ENCODE data around the gene TNNI2. TPM values are rescaled to one million over a fixed set of nuclear protein-coding genes. Genes with fewer than 3 reads are reported as not detected.

TNNI2 gene
- polyA plus RNA-seq, 1 of the 3 experiments (the other 2 are of a cell fraction), result not detected

DNA sequence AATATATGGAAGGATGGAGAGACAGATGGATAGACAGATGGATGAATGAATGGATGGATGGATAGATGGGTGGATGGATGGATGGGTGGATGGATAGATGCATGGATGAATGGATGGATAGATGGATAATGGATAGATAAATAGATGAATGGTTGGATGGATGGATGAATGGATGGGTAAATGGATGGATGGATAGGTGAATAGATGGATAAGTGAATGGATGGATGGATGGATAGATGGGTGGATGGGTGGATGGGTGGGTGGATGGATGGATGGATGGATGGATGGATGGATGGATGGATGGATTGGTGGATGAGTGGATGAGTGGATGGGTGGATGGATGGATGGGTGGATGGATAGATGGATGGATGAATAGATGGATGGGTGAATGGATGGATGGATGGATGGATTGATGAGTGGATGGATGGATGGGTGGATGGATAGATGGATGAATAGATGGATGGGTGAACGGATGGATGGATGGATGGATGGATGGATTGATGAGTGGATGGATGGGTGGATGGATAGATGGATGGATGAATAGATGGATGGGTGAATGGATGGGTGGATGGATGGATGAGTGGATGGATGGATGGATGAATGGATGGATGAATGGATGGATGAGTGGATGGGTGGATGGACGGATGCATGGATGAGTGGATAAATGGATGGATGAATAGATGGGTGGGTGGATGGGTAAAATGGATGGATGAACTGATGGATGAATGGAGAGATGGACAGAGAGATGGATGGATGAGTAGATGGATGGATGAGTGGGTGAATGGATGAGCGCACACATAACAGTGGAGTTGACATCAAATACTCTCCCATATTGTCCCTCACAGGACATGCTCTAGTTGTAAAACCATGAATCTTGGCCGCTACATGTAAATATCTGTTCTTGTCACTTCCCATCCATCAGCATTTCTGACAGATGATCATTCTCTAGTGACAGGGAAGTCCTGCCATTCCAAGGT lies 22.9 kb downstream of the TNNI2 start (continued):
- TF ChIP-seq, protein P1, sequence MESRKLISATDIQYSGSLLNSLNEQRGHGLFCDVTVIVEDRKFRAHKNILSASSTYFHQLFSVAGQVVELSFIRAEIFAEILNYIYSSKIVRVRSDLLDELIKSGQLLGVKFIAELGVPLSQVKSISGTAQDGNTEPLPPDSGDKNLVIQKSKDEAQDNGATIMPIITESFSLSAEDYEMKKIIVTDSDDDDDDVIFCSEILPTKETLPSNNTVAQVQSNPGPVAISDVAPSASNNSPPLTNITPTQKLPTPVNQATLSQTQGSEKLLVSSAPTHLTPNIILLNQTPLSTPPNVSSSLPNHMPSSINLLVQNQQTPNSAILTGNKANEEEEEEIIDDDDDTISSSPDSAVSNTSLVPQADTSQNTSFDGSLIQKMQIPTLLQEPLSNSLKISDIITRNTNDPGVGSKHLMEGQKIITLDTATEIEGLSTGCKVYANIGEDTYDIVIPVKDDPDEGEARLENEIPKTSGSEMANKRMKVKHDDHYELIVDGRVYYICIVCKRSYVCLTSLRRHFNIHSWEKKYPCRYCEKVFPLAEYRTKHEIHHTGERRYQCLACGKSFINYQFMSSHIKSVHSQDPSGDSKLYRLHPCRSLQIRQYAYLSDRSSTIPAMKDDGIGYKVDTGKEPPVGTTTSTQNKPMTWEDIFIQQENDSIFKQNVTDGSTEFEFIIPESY (IDR thresholded peaks at IDR 0.05; ENCODE audit: borderline replicate concordance, low read depth), result no peak
- TF ChIP-seq FOXM1 (IDR thresholded peaks at IDR 0.05; ENCODE audit: low read depth), result no peak
- TF ChIP-seq, protein P2, sequence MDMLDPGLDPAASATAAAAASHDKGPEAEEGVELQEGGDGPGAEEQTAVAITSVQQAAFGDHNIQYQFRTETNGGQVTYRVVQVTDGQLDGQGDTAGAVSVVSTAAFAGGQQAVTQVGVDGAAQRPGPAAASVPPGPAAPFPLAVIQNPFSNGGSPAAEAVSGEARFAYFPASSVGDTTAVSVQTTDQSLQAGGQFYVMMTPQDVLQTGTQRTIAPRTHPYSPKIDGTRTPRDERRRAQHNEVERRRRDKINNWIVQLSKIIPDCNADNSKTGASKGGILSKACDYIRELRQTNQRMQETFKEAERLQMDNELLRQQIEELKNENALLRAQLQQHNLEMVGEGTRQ (IDR thresholded peaks at IDR 0.05; ENCODE audit: borderline replicate concordance, low read depth, low read length), result no peak

DNA sequence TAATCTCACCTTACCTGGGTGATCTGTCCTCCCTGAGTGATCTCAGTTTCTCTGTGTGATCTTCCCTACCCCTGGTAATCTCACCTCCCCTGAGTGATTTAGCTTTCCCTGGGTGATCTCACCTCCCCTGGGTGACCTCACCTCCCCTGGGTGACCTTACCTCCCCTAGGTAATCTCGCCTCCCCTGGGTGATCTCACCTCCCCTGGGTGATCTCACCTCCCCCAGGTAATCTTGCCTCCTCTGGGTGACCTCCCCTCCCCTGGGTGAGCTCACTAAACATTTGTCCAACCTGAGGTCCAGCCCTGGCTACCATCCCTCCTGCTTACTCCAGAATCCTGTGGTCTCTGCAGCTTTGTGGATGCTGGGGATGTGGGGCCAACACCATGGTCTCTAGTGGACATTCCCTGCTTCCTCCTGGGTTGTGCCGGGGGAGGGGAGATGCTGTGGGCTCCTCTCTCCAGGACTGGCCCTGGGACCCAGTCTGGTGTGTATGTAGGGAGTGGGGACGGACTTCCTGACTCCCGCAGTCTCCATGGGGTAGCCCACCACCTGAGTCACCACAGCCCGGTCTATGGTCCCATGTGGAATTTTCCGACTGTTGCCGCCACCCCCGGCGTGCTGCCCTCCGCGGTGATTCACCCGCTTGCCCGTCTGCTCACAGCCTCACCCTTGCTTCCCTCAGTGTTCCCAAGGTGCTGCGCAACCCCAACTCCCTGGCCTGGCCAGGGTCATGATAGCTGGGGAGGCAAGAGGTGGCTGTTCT lies 24.0 kb downstream of the TNNI2 start:
- H3K4me3 ChIP-seq (ENCODE audit: low read depth in 2 of 2, low read length in 1 of 2), result no peak overlapping the region
- no peaks in the 10 kb centered on the region for H3K79me2 ChIP-seq (ENCODE audit: insufficient read depth)
- POLR2A ChIA-PET, result no interaction called here
- H3F3A ChIP-seq (replicated peaks; ENCODE audit: insufficient read depth), result no peaks in the 10 kb centered on the region
- no peaks in the 10 kb centered on the region for H4K20me1 ChIP-seq (ENCODE audit: insufficient read depth)
- no peaks in the 10 kb centered on the region for H3K9me2 ChIP-seq
- no peaks in the 10 kb centered on the region for H3K9me3 ChIP-seq
- CTCF ChIA-PET, result interaction anchor here (1.5 to 2.2 kb wide), 3 partner anchors 20 to 169 kb away, joined by 3 to 9 read pairs (median 3); no protein-coding TSS in a partner anchor
- peaks cover 18 to 33% of the 10 kb centered on the region in 2 experiments; a peak in 3 of 4 replicates for H3K4me1 ChIP-seq (ENCODE audit: control insufficient read depth in 1 of 2, insufficient read depth in 2 of 2, low read depth in 1 of 2, low read length in 1 of 2)
- 72% methylated on average over 9 of the region's 14 CpGs for WGBS (ENCODE audit: low lambda C conversion rate)
- peak overlapping the region; percentile 50 to 61; a peak in 2 of 4 replicates for H3K27ac ChIP-seq (ENCODE audit: low read depth in 2 of 2, low read length in 1 of 2)
- H2AFZ ChIP-seq (ENCODE audit: low read depth), result no peak overlapping the region
- no peak overlapping the region for H3K9ac ChIP-seq
- no peak for DNase-seq
- no peaks in the 10 kb centered on the region for H3K27me3 ChIP-seq (ENCODE audit: insufficient read depth)
- H3K36me3 ChIP-seq (replicated peaks in 1 of 2; ENCODE audit: control insufficient read depth in 1 of 2, insufficient read depth in 2 of 2, low read length in 1 of 2), result no peaks in the 10 kb centered on the region
- H3K4me2 ChIP-seq, result peak overlapping the region; percentile 69; the same call in 1 of the 2 replicates
- TF ChIP-seq FOSL2 (IDR thresholded peaks at IDR 0.05; ENCODE audit: borderline replicate concordance, low read depth) (0 out of 2 replicates have a peak, but pooled peaks have one; percentile 12), GATA2 (CRISPR knock-in tag; IDR thresholded peaks at IDR 0.05) (no peak)

All from SK-N-SH (cell line).